ENCODE data around the gene OCSTAMP. TPM values are rescaled to one million over a fixed set of nuclear protein-coding genes. Genes with fewer than 3 reads are reported as not detected.

Gene OCSTAMP
- total and polyA plus RNA-seq, 10 of the 15 experiments (the other 5 are each of a cell fraction or from before 2014, with no cell fraction given) = 0.09 to 0.46 (median 0.22) TPM; not detected in 2

- TF ChIP-seq EGR1 (IDR thresholded peaks at IDR 0.05; ENCODE audit: borderline replicate concordance in 1 of 2, low read depth in 2 of 2, low read length in 2 of 2) = no peak
- no peak for TF ChIP-seq SREBF1 (IDR thresholded peaks at IDR 0.05; ENCODE audit: low read length)
Measured at GRCh38 chr20:46563860-46564221, 13.4 kb upstream of the OCSTAMP start (continued).

GRCh38 chr20:46563170-46563859 lies 12.9 kb upstream of the OCSTAMP start:
- CTCF ChIA-PET = interaction anchor here (0.8 to 2.9 kb wide), 6 partner anchors 11 to 444 kb away, joined by 3 to 43 read pairs (median 8); partner anchors contain the start of gene OCSTAMP
- ATAC-seq (no peak), FAIRE-seq (no peak), DNase-seq (ENCODE audit: low read depth, low spot score) (no peak)
- intact Hi-C loops (cut with micrococcal nuclease; ENCODE audit: unreplicated experiment) (loop anchor here (2.0 kb wide), 1 partner anchor 43 kb away; no protein-coding TSS in a partner anchor), in situ Hi-C loops (cut with MboI) (no loop called here)
- Histone ChIP-seq H3K9me3 (replicated peaks; ENCODE audit: control insufficient read depth, insufficient read depth, low read length) (no peaks in the 10 kb centered on the region), H2AFZ (ENCODE audit: control insufficient read depth, low read depth, low read length) (no peak overlapping the region), H3K4me2 (ENCODE audit: control insufficient read depth, insufficient read depth) (no peak overlapping the region), H3K4me3 (no peak overlapping the region), H3K79me2 (ENCODE audit: control insufficient read depth, insufficient read depth, low read length) (no peaks in the 10 kb centered on the region), H3K27me3 (replicated peaks in 1 of 2; ENCODE audit: control insufficient read depth in 2 of 2, insufficient read depth in 2 of 2, low read length in 1 of 2) (no peaks in the 10 kb centered on the region), H3K4me1 (ENCODE audit: control insufficient read depth, insufficient read depth, low read length) (no peaks in the 10 kb centered on the region), H3K9ac (ENCODE audit: control insufficient read depth, insufficient read depth, low read length) (no peak overlapping the region), H4K20me1 (ENCODE audit: control insufficient read depth, insufficient read depth) (no peaks in the 10 kb centered on the region), H3K36me3 (ENCODE audit: control insufficient read depth in 2 of 2, insufficient read depth in 2 of 2, low read length in 1 of 2) (no peaks in the 10 kb centered on the region), H3K27ac (ENCODE audit: control insufficient read depth, insufficient read depth) (no peak overlapping the region)
- POLR2A ChIA-PET = interaction anchor here (0.9 to 1.5 kb wide), 2 partner anchors 10 to 11 kb away, joined by 3 to 4 read pairs; no protein-coding TSS in a partner anchor
- RAD21 ChIA-PET (ENCODE audit: unreplicated experiment) = interaction anchor here (1.2 to 2.2 kb wide), 2 partner anchors 19 to 118 kb away, joined by 4 read pairs; no protein-coding TSS in a partner anchor
- SMC1A ChIA-PET (ENCODE audit: uncharacterized antibody, unreplicated experiment) = interaction anchor here (1.0 to 1.4 kb wide), 3 partner anchors 9 to 119 kb away, joined by 3 to 4 read pairs (median 3); no protein-coding TSS in a partner anchor
- WGBS (ENCODE audit: insufficient coverage, insufficient replicate concordance, low lambda C conversion rate, missing lambda C conversion rate) = 50% methylated on average over 14 of the region's 16 CpGs
- TF ChIP-seq GABPA (IDR thresholded peaks at IDR 0.05; ENCODE audit: low read depth) (no peak), CTCF (IDR thresholded peaks at IDR 0.05 in 2 of 3, conservative IDR thresholded peaks at IDR 0.05 in 1 of 3; ENCODE audit: control insufficient read depth in 2 of 3, extremely low read depth in 1 of 3, insufficient read depth in 1 of 3, low read depth in 3 of 3, low read length in 3 of 3) (0 out of 6 replicates have a peak, but pooled peaks of 2 of the 3 experiments have one; percentile 10 to 11), ZBTB11 (CRISPR knock-in tag; IDR thresholded peaks at IDR 0.05) (no peak), RAD21 (IDR thresholded peaks at IDR 0.05; ENCODE audit: insufficient read depth, low read depth, low read length) (0 out of 2 replicates have a peak, but pooled peaks have one; percentile 9), CHD4 (IDR thresholded peaks at IDR 0.05) (no peak), CREM (IDR thresholded peaks at IDR 0.05; ENCODE audit: low read depth) (no peak)
- BruUV-seq (replicated peaks) = no TSS peak
